ENCODE results near the gene MEMO1. TPM values are rescaled to one million over a fixed set of nuclear protein-coding genes. Genes with fewer than 3 reads are reported as not detected.

The MEMO1 gene
- total and polyA plus RNA-seq, 9 of the 15 experiments (the other 6 are each of a cell fraction or from before 2014, with no cell fraction given), result 22.1 to 87.7 (median 61.2) TPM

Other genes with a start within 250 kb of the MEMO1 start
- gene DPY30, start 28.8 kb upstream of the MEMO1 start, total RNA-seq (2014; rRNA removed), result 63.8 and 64.6 TPM in 2 replicates
- gene DPY30, start 28.8 kb upstream of the MEMO1 start, total RNA-seq (2014; rRNA removed; fragmentation: Illumina TruSeq; extraction: Trizol), result 89.8 and 98.4 TPM in 2 replicates
- gene DPY30, start 28.8 kb upstream of the MEMO1 start, total RNA-seq (2015; rRNA removed; fragmentation: Illumina TruSeq; extraction: Trizol), result 87.1 and 90.1 TPM in 2 replicates
- gene DPY30, start 28.8 kb upstream of the MEMO1 start, total RNA-seq (2021), result 82.4 and 90.4 TPM in 2 replicates
- 104 and 152 TPM in 2 replicates for gene DPY30, start 28.8 kb upstream of the MEMO1 start, polyA plus RNA-seq (2011; rRNA removed)
- gene DPY30, start 28.8 kb upstream of the MEMO1 start, polyA plus RNA-seq (2014; fragmentation: Illumina TruSeq; extraction: Trizol), result 101 and 116 TPM in 2 replicates
- 100 to 1,000 TPM; 375 to 402 TPM for gene DPY30, start 28.8 kb upstream of the MEMO1 start, polyA plus RNA-seq (2014; fragmentation: Nextera tagmentation; extraction: Ambion mirVana)
- gene DPY30, start 28.8 kb upstream of the MEMO1 start, polyA plus RNA-seq (2014; rRNA removed), result 132 and 135 TPM in 2 replicates
- 19.0 and 22.4 TPM in 2 replicates for gene SPAST, start 52.5 kb upstream of the MEMO1 start, total RNA-seq (2014; rRNA removed)
- gene SPAST, start 52.5 kb upstream of the MEMO1 start, total RNA-seq (2014; rRNA removed; fragmentation: Illumina TruSeq; extraction: Trizol), result 28.8 and 33.7 TPM in 2 replicates
- 32.7 and 37.0 TPM in 2 replicates for gene SPAST, start 52.5 kb upstream of the MEMO1 start, total RNA-seq (2015; rRNA removed; fragmentation: Illumina TruSeq; extraction: Trizol)
- gene SPAST, start 52.5 kb upstream of the MEMO1 start, total RNA-seq (2021), result 25.2 and 25.8 TPM in 2 replicates
- 10.5 and 16.1 TPM in 2 replicates for gene SPAST, start 52.5 kb upstream of the MEMO1 start, polyA plus RNA-seq (2011; rRNA removed)
- 21.4 and 25.0 TPM in 2 replicates for gene SPAST, start 52.5 kb upstream of the MEMO1 start, polyA plus RNA-seq (2014; fragmentation: Illumina TruSeq; extraction: Trizol)
- gene SPAST, start 52.5 kb upstream of the MEMO1 start, polyA plus RNA-seq (2014; fragmentation: Nextera tagmentation; extraction: Ambion mirVana), result 10 to 100 TPM in 1 of 2 experiments, 1 to 10 TPM in 1; 7.4 to 12.6 TPM
- gene SPAST, start 52.5 kb upstream of the MEMO1 start, polyA plus RNA-seq (2014; rRNA removed), result 11.7 and 13.4 TPM in 2 replicates
- 12.1 and 18.1 TPM in 2 replicates for gene SLC30A6, start 154.9 kb upstream of the MEMO1 start, total RNA-seq (2014; rRNA removed)
- 31.6 and 32.0 TPM in 2 replicates for gene SLC30A6, start 154.9 kb upstream of the MEMO1 start, total RNA-seq (2014; rRNA removed; fragmentation: Illumina TruSeq; extraction: Trizol)
- gene SLC30A6, start 154.9 kb upstream of the MEMO1 start, total RNA-seq (2015; rRNA removed; fragmentation: Illumina TruSeq; extraction: Trizol), result 27.3 and 28.5 TPM in 2 replicates
- gene SLC30A6, start 154.9 kb upstream of the MEMO1 start, total RNA-seq (2021), result 23.8 and 25.9 TPM in 2 replicates
- gene SLC30A6, start 154.9 kb upstream of the MEMO1 start, polyA plus RNA-seq (2011; rRNA removed), result 36.0 and 42.8 TPM in 2 replicates
- 21.3 and 24.4 TPM in 2 replicates for gene SLC30A6, start 154.9 kb upstream of the MEMO1 start, polyA plus RNA-seq (2014; fragmentation: Illumina TruSeq; extraction: Trizol)
- 10 to 100 TPM; 13.6 to 17.8 TPM for gene SLC30A6, start 154.9 kb upstream of the MEMO1 start, polyA plus RNA-seq (2014; fragmentation: Nextera tagmentation; extraction: Ambion mirVana)
- gene SLC30A6, start 154.9 kb upstream of the MEMO1 start, polyA plus RNA-seq (2014; rRNA removed), result 14.1 and 17.9 TPM in 2 replicates